Fibroblast of lung (primary cell): ENCODE measurements around the gene RGS7. TPM values are rescaled to one million over a fixed set of nuclear protein-coding genes. Genes with fewer than 3 reads are reported as not detected.

Experiments used
- DNase-seq, 2 donors: peaks; one replicate each; pipeline versions ENCODE4 v3.0.0 to v3.0.0-alpha.2; 2010; ENCODE audit warnings: low read depth in 2 of 2
- H2AFZ ChIP-seq: 2 replicates; pipeline ENCODE4 v1.5.1; 2012; ENCODE audit warnings: low read length, control low read depth, inconsistent platforms
- H3K27ac ChIP-seq: 2 replicates; pipeline ENCODE4 v1.5.1; 2011; ENCODE audit warnings: low read length, control low read depth; ENCODE audit not compliant: insufficient read depth
- H3K27me3 ChIP-seq: 2 replicates; pipeline ENCODE4 v1.5.1; 2011; ENCODE audit warnings: mild to moderate bottlenecking, low read length; ENCODE audit not compliant: control insufficient read depth, insufficient read depth
- H3K36me3 ChIP-seq: 2 replicates; pipeline ENCODE4 v1.5.1; 2011; ENCODE audit warnings: low read length; ENCODE audit not compliant: control insufficient read depth, insufficient read depth
- H3K4me1 ChIP-seq: 2 replicates; pipeline ENCODE4 v1.5.1; 2011; ENCODE audit warnings: low read length; ENCODE audit not compliant: control insufficient read depth, insufficient read depth; ENCODE audit errors: extremely low read depth
- H3K4me2 ChIP-seq: 2 replicates; pipeline ENCODE4 v1.5.1; 2011; ENCODE audit warnings: low read length, control low read depth; ENCODE audit not compliant: insufficient read depth; ENCODE audit errors: extremely low read depth
- H3K4me3 ChIP-seq, 4 experiments: fragments of 200-600 bp in 1 of 4; sonication (generic) in 1 of 4; replicated peaks in 1 of 4; 2 replicates each; pipeline ENCODE4 v1.5.1; 2011 to 2016; ENCODE audit warnings: low read length in 4 of 4, low read depth in 3 of 4, mild to moderate bottlenecking in 3 of 4, control low read depth in 2 of 4, inconsistent platforms in 1 of 4, mixed read lengths in 1 of 4; ENCODE audit not compliant: insufficient read depth in 1 of 4; ENCODE audit errors: control extremely low read depth in 1 of 4
- H3K79me2 ChIP-seq: 2 replicates; pipeline ENCODE4 v1.5.1; 2012; ENCODE audit warnings: mild to moderate bottlenecking, low read length, inconsistent platforms; ENCODE audit not compliant: control insufficient read depth, insufficient read depth
- H3K9ac ChIP-seq: 2 replicates; pipeline ENCODE4 v1.5.1; 2011; ENCODE audit warnings: mild to moderate bottlenecking, low read length, control low read depth; ENCODE audit not compliant: insufficient read depth
- H3K9me3 ChIP-seq: 2 replicates; pipeline ENCODE4 v1.5.1; 2012; ENCODE audit warnings: low read depth, low read length; ENCODE audit not compliant: control insufficient read depth, insufficient read depth
- H4K20me1 ChIP-seq: 2 replicates; pipeline ENCODE4 v1.5.1; 2011; ENCODE audit warnings: low read length; ENCODE audit not compliant: control insufficient read depth, insufficient read depth; ENCODE audit errors: extremely low read depth
- CTCF ChIP-seq, 2 donors: IDR thresholded peaks in 1 of 2; conservative IDR thresholded peaks in 1 of 2; 1 replicate in 1 of 2; 2 replicates in 1 of 2; pipeline ENCODE4 v1.5.1; 2011 to 2012; ENCODE audit warnings: low read length in 2 of 2, control low read depth in 1 of 2, inconsistent platforms in 1 of 2, low read depth in 1 of 2, mild to moderate bottlenecking in 1 of 2
- EZH2 ChIP-seq: IDR thresholded peaks from 2 replicates; pipeline ENCODE4 v1.5.1; 2012; ENCODE audit warnings: low read length, control low read depth, mild to moderate bottlenecking; ENCODE audit errors: missing control alignments
- polyA plus RNA-seq, 2 donors: library from polyadenylated mRNA; depleted of rRNA in 1 of 2; stranded (reverse) in 1 of 2; unstranded in 1 of 2; fragments of >200 nt; gene quantifications; 2 replicates each; pipeline ENCODE4 v1.2.1, GENCODE V29; 2011 to 2012; ENCODE audit warnings: missing spikeins in 1 of 2
- total RNA-seq: library from RNA; depleted of rRNA; stranded (reverse); fragments of >200 nt; gene quantifications from 2 replicates; pipeline ENCODE4 v1.2.1, GENCODE V29; 2014

Gene RGS7
- total and polyA plus RNA-seq, 2 donors (not counting 1 experiment from before 2014, with no cell fraction given), result 3.6 to 4.2 TPM

- H3K9me3 ChIP-seq, result no peaks in the 10 kb centered on the region
- no peak overlapping the region for H3K9ac ChIP-seq
- H3K79me2 ChIP-seq, result no peaks in the 10 kb centered on the region
- no peak overlapping the region for H3K4me2 ChIP-seq
- no peak overlapping the region for H3K4me3 ChIP-seq
- no peaks in the 10 kb centered on the region for H3K4me1 ChIP-seq
- H3K27ac ChIP-seq, result no peak overlapping the region
- TF ChIP-seq CTCF (conservative IDR thresholded peaks at IDR 0.05 in 1 of 2, IDR thresholded peaks at IDR 0.05 in 1 of 2; ENCODE audit: low read depth in 1 of 2, low read length in 2 of 2) (no peak), EZH2 (no peak)
- DNase-seq, result no peak
- no peaks in the 10 kb centered on the region for H3K27me3 ChIP-seq
- no peaks in the 10 kb centered on the region for H4K20me1 ChIP-seq
- H3K36me3 ChIP-seq, result no peaks in the 10 kb centered on the region
- no peak overlapping the region for H2AFZ ChIP-seq
Measured at GRCh38 chr1:241181971-241182370, 175.0 kb downstream of the RGS7 start.

GRCh38 chr1:241181471-241181870 lies 175.5 kb downstream of the RGS7 start:
- TF ChIP-seq CTCF (conservative IDR thresholded peaks at IDR 0.05 in 1 of 2, IDR thresholded peaks at IDR 0.05 in 1 of 2; ENCODE audit: low read depth in 1 of 2, low read length in 2 of 2) (no peak), EZH2 (no peak)
- no peak for DNase-seq
- H3K9ac ChIP-seq, result no peak overlapping the region

GRCh38 chr1:241180569-241180968 lies 176.4 kb downstream of the RGS7 start:
- no peak for TF ChIP-seq CTCF (conservative IDR thresholded peaks at IDR 0.05 in 1 of 2, IDR thresholded peaks at IDR 0.05 in 1 of 2; ENCODE audit: low read depth in 1 of 2, low read length in 2 of 2)
- H3K4me3 ChIP-seq, result no peak overlapping the region
- H3K36me3 ChIP-seq, result no peaks in the 10 kb centered on the region
- H3K27me3 ChIP-seq, result no peaks in the 10 kb centered on the region
- H3K9me3 ChIP-seq, result no peaks in the 10 kb centered on the region
- H3K4me1 ChIP-seq, result no peaks in the 10 kb centered on the region
- H3K4me2 ChIP-seq, result no peak overlapping the region
- H3K79me2 ChIP-seq, result no peaks in the 10 kb centered on the region
- no peak overlapping the region for H2AFZ ChIP-seq
- no peak overlapping the region for H3K9ac ChIP-seq
- no peaks in the 10 kb centered on the region for H4K20me1 ChIP-seq
- no peak overlapping the region for H3K27ac ChIP-seq
- no peak for DNase-seq

More at GRCh38 chr1:241181471-241181870, 175.5 kb downstream of the RGS7 start:
- Histone ChIP-seq H4K20me1 (no peaks in the 10 kb centered on the region), H3K27ac (no peak overlapping the region), H3K4me3 (no peak overlapping the region), H3K79me2 (no peaks in the 10 kb centered on the region), H2AFZ (no peak overlapping the region), H3K9me3 (no peaks in the 10 kb centered on the region), H3K36me3 (no peaks in the 10 kb centered on the region), H3K4me1 (no peaks in the 10 kb centered on the region), H3K27me3 (no peaks in the 10 kb centered on the region), H3K4me2 (no peak overlapping the region)
